K562 (cell line): Measurements from ENCODE around the gene WDR70.

Source experiments
- MCM7 ChIP-seq, 2 experiments: fragments of 450-650 bp; IDR thresholded peaks; 2 replicates each; pipeline ENCODE4 v1.6.1; 2016 to 2018
- POLR2A ChIP-seq: fragments of 450-650 bp; conservative IDR thresholded peaks from 2 replicates; pipeline ENCODE4 v1.6.1; 2016
- POLR2AphosphoS5 ChIP-seq: IDR thresholded peaks from 2 replicates; pipeline ENCODE4 v1.6.1; 2011; ENCODE audit warnings: mild to moderate bottlenecking, low read depth, low read length, moderate library complexity; ENCODE audit not compliant: control insufficient read depth, insufficient read depth
- TAF1 ChIP-seq: IDR thresholded peaks from 2 replicates; pipeline ENCODE4 v1.6.1; 2011; ENCODE audit warnings: mild to moderate bottlenecking, low read length, moderate library complexity; ENCODE audit not compliant: insufficient read depth, control insufficient read depth, severe bottlenecking; ENCODE audit errors: extremely low read depth
- ZNF197 ChIP-seq: fragments of 200-800 bp; sonication (Bioruptor generic); IDR thresholded peaks from 2 replicates; pipeline ENCODE4 v1.6.1; 2016; ENCODE audit warnings: low read depth, missing genetic modification characterization, missing compliant biosample characterization
- ZNF407 ChIP-seq: fragments of 450-650 bp; IDR thresholded peaks from 2 replicates; pipeline ENCODE4 v1.6.1; 2016; ENCODE audit warnings: low read depth
- TF ChIP-seq, protein P1 (sequence below), 2 experiments: fragments of 450-650 bp; formaldehyde crosslinking in 1 of 2; IDR thresholded peaks; 2 replicates each; pipeline versions ENCODE4 v1.4.0 to v1.6.1; 2014 to 2020; ENCODE audit warnings: mild to moderate bottlenecking in 2 of 2, borderline replicate concordance in 1 of 2, low read depth in 1 of 2

DNA sequence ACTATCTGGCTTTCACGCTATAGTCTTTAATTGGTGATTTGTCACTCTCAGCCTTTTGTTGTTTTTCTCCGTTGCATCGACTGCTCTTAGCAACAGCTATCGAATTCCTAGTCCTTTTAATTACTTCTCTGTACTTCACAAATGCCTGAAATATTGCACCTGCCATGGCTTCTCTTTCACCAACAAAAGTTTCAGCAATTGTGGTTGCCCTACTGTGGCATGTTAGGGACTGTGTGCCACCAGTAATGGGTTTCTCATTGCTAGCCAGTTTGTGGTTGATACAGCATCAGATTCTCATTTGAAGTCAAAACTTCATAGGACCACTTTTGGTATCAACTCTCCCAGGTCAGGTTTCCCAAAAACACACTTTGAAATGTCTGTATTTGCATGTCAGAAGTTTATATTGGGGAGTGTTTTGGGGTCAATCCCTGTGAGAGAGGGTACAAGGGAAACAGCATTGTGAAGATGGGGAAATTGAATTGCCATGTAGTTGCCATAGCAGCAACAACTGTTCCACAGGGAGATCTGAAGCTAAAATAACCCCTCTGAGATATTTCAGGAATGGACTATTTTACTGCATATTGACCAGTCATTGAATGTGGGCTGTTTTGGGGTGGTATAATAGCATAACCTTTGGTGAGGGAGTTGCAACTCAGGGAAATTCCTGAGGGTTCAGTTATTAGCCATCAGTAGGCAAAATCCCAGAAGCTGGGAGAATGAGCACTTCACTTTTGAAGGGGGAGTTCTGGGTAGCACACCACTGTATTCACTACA is 99.2 kb downstream of the WDR70 start:
- TF ChIP-seq POLR2A (no peak), ZNF197 (CRISPR knock-in tag) (no peak), MCM7 (IDR thresholded peaks at IDR 0.05) (no peak), POLR2AphosphoS5 (no peak), TAF1 (no peak), ZNF407 (no peak)
- TF ChIP-seq, protein P1, sequence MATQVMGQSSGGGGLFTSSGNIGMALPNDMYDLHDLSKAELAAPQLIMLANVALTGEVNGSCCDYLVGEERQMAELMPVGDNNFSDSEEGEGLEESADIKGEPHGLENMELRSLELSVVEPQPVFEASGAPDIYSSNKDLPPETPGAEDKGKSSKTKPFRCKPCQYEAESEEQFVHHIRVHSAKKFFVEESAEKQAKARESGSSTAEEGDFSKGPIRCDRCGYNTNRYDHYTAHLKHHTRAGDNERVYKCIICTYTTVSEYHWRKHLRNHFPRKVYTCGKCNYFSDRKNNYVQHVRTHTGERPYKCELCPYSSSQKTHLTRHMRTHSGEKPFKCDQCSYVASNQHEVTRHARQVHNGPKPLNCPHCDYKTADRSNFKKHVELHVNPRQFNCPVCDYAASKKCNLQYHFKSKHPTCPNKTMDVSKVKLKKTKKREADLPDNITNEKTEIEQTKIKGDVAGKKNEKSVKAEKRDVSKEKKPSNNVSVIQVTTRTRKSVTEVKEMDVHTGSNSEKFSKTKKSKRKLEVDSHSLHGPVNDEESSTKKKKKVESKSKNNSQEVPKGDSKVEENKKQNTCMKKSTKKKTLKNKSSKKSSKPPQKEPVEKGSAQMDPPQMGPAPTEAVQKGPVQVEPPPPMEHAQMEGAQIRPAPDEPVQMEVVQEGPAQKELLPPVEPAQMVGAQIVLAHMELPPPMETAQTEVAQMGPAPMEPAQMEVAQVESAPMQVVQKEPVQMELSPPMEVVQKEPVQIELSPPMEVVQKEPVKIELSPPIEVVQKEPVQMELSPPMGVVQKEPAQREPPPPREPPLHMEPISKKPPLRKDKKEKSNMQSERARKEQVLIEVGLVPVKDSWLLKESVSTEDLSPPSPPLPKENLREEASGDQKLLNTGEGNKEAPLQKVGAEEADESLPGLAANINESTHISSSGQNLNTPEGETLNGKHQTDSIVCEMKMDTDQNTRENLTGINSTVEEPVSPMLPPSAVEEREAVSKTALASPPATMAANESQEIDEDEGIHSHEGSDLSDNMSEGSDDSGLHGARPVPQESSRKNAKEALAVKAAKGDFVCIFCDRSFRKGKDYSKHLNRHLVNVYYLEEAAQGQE (IDR thresholded peaks at IDR 0.05; ENCODE audit: borderline replicate concordance) = no peak
- TF ChIP-seq, protein P1 (CRISPR knock-in tag; IDR thresholded peaks at IDR 0.05; ENCODE audit: low read depth) = no peak
